Gastroesophageal sphincter (tissue), 4 donors: ENCODE results near the gene SRPK1. TPM values are rescaled to one million over a fixed set of nuclear protein-coding genes. Genes with fewer than 3 reads are reported as not detected.

ENCODE experiments used
- ATAC-seq: fragments of 150-250 bp; one replicate; pipeline ENCODE4 v1.9.1; 2016; ENCODE audit warnings: mild to moderate bottlenecking, moderate library complexity
- H3K27ac ChIP-seq, 4 donors: fragments of 200-600 bp; sonication (generic) in 3 of 4; 1 replicate in 3 of 4; 2 replicates in 1 of 4; pipeline ENCODE4 v1.5.1; 2016 to 2019
- H3K27me3 ChIP-seq: fragments of 200-600 bp; sonication (generic); one replicate; pipeline ENCODE4 v1.5.1; 2019
- H3K36me3 ChIP-seq, 2 donors: fragments of 200-600 bp; sonication (generic); one replicate each; pipeline ENCODE4 v1.5.1; 2019; ENCODE audit warnings: control low read depth in 1 of 2
- H3K4me1 ChIP-seq, 3 donors: fragments of 200-600 bp; sonication (generic); 1 replicate in 2 of 3; 2 replicates in 1 of 3; pipeline ENCODE4 v1.5.1; 2016 to 2019; ENCODE audit warnings: control low read depth in 2 of 3
- H3K4me3 ChIP-seq, 2 donors: fragments of 200-600 bp; sonication (generic); one replicate each; pipeline ENCODE4 v1.5.1; 2019; ENCODE audit warnings: mild to moderate bottlenecking in 1 of 2, moderate library complexity in 1 of 2
- H3K9me3 ChIP-seq, 3 donors: fragments of 200-600 bp; sonication (generic); one replicate each; pipeline ENCODE4 v1.5.1; 2017 to 2019; ENCODE audit warnings: control low read depth in 2 of 3
- EP300 ChIP-seq: sonication (generic); formaldehyde crosslinking; IDR thresholded peaks from one replicate; pipeline ENCODE4 v1.6.1; 2017; ENCODE audit warnings: antibody characterized with exemption, mild to moderate bottlenecking
- POLR2A ChIP-seq, 2 donors: fragments of 450-650 bp; IDR thresholded peaks; one replicate each; pipeline ENCODE4 v1.6.1; 2017; ENCODE audit warnings: antibody characterized with exemption in 2 of 2, mild to moderate bottlenecking in 2 of 2, moderate library complexity in 1 of 2
- POLR2AphosphoS5 ChIP-seq: sonication (generic); formaldehyde crosslinking; IDR thresholded peaks from one replicate; pipeline ENCODE4 v1.6.1; 2017; ENCODE audit warnings: antibody characterized with exemption
- WGBS, 2 donors: methylation state at CpG; one replicate each; pipeline ENCODE4 v1.1.5; 2018; ENCODE audit warnings: low coverage in 1 of 2; 5-methylcytosine and 5-hydroxymethylcytosine counted together
- total RNA-seq, 4 donors: library from RNA; depleted of rRNA; stranded (reverse); fragments of >200 nt; gene quantifications; one replicate each; pipeline ENCODE4 v1.1.0, GENCODE V29; 2016
- TF ChIP-seq, protein P1 (sequence below), 4 experiments: fragments of 200-600 bp in 2 of 4; fragments of 450-650 bp in 2 of 4; sonication (generic) in 1 of 4; IDR thresholded peaks; one replicate each; pipeline ENCODE4 v1.5.1; 2017 to 2019; ENCODE audit warnings: antibody characterized with exemption in 4 of 4, mild to moderate bottlenecking in 2 of 4, moderate library complexity in 2 of 4

Gene SRPK1
- total RNA-seq, 4 donors from 2014 or later: 32.2 to 45.0 (median 37.4) TPM

DNA sequence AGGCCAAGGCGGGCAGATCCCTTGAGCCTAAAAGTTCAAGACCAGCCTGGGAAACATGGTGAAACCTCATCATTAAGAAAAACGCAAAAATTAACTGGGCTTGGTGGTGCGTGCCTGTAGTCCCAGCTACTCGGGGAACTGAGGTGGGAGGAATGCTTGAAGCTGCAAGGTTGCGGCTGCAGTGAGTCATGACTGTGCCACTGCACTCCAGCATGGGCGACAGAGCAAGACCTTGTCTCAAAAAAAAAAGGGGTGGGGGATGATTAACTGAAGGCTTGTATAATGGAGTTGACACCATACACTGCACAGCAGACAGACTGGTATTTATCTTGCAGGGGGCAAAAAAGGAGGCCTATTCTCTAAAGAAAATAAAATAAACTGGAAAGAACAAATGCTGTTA, 27.7 kb downstream of the SRPK1 start:
- TF ChIP-seq POLR2AphosphoS5 (no peak), EP300 (no peak), POLR2A (IDR thresholded peaks at IDR 0.05) (no peak)
- TF ChIP-seq, protein P1, sequence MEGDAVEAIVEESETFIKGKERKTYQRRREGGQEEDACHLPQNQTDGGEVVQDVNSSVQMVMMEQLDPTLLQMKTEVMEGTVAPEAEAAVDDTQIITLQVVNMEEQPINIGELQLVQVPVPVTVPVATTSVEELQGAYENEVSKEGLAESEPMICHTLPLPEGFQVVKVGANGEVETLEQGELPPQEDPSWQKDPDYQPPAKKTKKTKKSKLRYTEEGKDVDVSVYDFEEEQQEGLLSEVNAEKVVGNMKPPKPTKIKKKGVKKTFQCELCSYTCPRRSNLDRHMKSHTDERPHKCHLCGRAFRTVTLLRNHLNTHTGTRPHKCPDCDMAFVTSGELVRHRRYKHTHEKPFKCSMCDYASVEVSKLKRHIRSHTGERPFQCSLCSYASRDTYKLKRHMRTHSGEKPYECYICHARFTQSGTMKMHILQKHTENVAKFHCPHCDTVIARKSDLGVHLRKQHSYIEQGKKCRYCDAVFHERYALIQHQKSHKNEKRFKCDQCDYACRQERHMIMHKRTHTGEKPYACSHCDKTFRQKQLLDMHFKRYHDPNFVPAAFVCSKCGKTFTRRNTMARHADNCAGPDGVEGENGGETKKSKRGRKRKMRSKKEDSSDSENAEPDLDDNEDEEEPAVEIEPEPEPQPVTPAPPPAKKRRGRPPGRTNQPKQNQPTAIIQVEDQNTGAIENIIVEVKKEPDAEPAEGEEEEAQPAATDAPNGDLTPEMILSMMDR (IDR thresholded peaks at IDR 0.05): no peak
- WGBS, 2 donors: 97 to 100% methylated on average over 1 to 3 of the region's 6 CpGs
- Histone ChIP-seq H3K27ac (no peak overlapping the region), H3K36me3 (peaks cover 0 to 19% of the 10 kb centered on the region in 2 donors), H3K9me3 (no peaks in the 10 kb centered on the region), H3K27me3 (no peaks in the 10 kb centered on the region), H3K4me1 (no peaks in the 10 kb centered on the region), H3K4me3 (no peak overlapping the region)
- no peak for ATAC-seq

DNA sequence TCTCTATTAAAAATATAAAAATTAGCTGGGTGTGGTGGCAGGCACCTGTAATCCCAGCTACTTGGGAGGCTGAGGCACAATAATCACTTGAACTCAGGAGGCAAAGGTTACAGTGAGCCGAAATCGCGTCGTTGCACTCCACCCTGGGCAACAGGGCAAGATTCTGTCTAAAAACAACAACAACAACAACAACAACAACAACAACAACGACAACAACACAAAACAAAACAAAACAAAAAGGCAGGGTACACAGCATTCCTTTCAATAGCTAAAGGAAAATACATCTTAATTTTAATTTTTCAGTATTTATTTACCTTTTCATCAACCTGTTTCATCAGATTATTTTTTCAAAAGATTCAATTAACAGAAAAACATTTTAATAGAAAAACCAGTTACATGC, 28.4 kb downstream of the SRPK1 start:
- Histone ChIP-seq H3K4me3 (no peak overlapping the region), H3K36me3 (peaks cover 0 to 26% of the 10 kb centered on the region in 2 donors), H3K27me3 (no peaks in the 10 kb centered on the region), H3K27ac (no peak overlapping the region), H3K9me3 (no peaks in the 10 kb centered on the region), H3K4me1 (no peaks in the 10 kb centered on the region)
- TF ChIP-seq EP300 (no peak), POLR2AphosphoS5 (no peak), POLR2A (IDR thresholded peaks at IDR 0.05) (no peak)
- TF ChIP-seq, protein P1 (IDR thresholded peaks at IDR 0.05): no peak
- ATAC-seq: no peak
- WGBS, 2 donors: 84 to 100% methylated on average over 1 to 5 of the region's 5 CpGs

DNA sequence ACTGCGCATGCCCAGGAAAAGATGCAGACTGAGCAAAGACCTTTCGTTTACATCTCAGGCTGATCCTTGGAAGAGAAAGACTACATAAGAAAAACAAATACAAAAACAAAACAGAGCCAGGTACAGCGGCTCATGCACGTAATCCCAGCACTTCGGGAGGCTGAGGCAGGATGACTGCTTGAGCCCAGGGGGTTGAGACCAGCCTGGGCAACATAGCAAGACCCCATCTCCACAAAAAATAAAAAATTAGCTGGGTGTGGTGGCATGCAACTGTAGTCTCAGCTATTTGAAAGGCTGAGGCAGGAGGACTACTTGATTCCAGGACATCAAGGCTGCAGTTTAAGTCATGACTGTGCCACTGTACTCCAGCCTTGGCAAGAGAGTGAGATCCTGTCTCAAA, 41.7 kb downstream of the SRPK1 start:
- H3K4me1 ChIP-seq: no peaks in the 10 kb centered on the region
- TF ChIP-seq EP300: no peak
- TF ChIP-seq POLR2A (IDR thresholded peaks at IDR 0.05): no peak
- TF ChIP-seq, protein P1 (IDR thresholded peaks at IDR 0.05): no peak
- TF ChIP-seq POLR2AphosphoS5: no peak
- no peak overlapping the region for H3K27ac ChIP-seq
- H3K4me3 ChIP-seq: no peak overlapping the region
- 98% methylated on average over 5 of the region's 5 CpGs; no CpG with 5 or more reads in 1 of the 2 donors for WGBS, 2 donors
- H3K9me3 ChIP-seq: peaks cover 0 to 28% (median 0%) of the 10 kb centered on the region in 3 donors
- peaks cover 0 to 68% of the 10 kb centered on the region in 2 donors for H3K36me3 ChIP-seq
- no peak for ATAC-seq
- H3K27me3 ChIP-seq: no peaks in the 10 kb centered on the region

DNA sequence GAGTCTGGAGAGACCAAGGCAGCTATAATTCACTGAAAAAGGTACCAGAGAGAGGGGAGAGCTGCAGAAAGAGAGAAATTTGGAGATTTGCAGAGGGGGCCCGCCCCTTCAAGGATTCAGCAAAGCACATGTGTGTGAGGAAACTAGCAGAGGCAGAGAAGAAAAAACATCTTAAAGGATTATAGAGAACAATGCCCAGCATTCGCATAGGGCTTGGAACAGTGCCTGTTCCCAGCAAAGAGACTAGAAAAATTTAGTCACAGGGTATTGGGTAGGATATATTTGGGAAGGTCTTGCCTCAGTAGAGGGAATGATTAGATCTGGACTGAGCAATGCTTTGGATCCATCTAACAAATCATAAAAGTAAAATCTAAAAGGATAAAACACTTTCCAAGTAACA, 44.0 kb downstream of the SRPK1 start:
- Histone ChIP-seq H3K4me3 (no peak overlapping the region), H3K27me3 (no peaks in the 10 kb centered on the region), H3K9me3 (peaks cover 0 to 18% (median 0%) of the 10 kb centered on the region in 3 donors), H3K27ac (no peak overlapping the region), H3K36me3 (peaks cover 0 to 56% of the 10 kb centered on the region in 2 donors), H3K4me1 (no peaks in the 10 kb centered on the region)
- no peak for ATAC-seq
- 70 to 92% methylated on average over 2 of the region's 2 CpGs for WGBS, 2 donors
- TF ChIP-seq POLR2A (IDR thresholded peaks at IDR 0.05): no peak
- TF ChIP-seq, protein P1 (IDR thresholded peaks at IDR 0.05): no peak
- no peak for TF ChIP-seq EP300
- TF ChIP-seq POLR2AphosphoS5: no peak

DNA sequence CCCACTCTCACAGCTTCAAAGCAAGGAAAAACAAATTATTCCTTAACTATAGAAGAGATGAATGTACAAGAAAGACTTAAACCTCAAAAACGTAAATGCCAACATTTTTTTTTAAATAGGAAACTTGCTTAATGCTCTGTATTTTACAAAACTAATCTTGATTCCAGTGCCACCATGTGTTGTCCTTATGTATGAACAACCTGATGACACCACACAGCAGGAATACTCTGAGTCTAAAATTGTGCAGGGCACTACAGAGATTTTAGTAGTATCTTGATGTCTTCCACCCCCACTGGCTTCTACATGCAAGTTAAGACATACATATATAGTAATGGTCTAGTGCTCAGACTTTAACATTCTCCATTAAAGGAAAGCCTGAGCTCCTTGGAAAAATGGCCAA, 46.2 kb downstream of the SRPK1 start:
- peaks cover 0 to under 1% (median 0%) of the 10 kb centered on the region in 3 donors for H3K9me3 ChIP-seq
- no peaks in the 10 kb centered on the region for H3K27me3 ChIP-seq
- H3K27ac ChIP-seq: no peak overlapping the region
- no peak overlapping the region for H3K4me3 ChIP-seq
- no peak for TF ChIP-seq EP300
- TF ChIP-seq POLR2A (IDR thresholded peaks at IDR 0.05): no peak
- TF ChIP-seq, protein P1 (IDR thresholded peaks at IDR 0.05): no peak
- TF ChIP-seq POLR2AphosphoS5: no peak
- 80 to 82% methylated on average over 1 of the region's 1 CpG for WGBS, 2 donors
- H3K36me3 ChIP-seq: peaks cover 0 to 50% of the 10 kb centered on the region in 2 donors
- no peak for ATAC-seq
- H3K4me1 ChIP-seq: no peaks in the 10 kb centered on the region
